AG04450 (cell line): ENCODE results near the gene METTL27. TPM values are rescaled to one million over a fixed set of nuclear protein-coding genes. Genes with fewer than 3 reads are reported as not detected.

Experiments used
- CTCF ChIA-PET: fragments of 300-600, 350-600 bp; formaldehyde crosslinking; extraction: SDS; loops from one replicate; lab custom pipeline; 2022; ENCODE audit warnings: antibody characterized with exemption, inconsistent platforms; lab: Charles Lee
- POLR2A ChIA-PET: fragments of 350-600 bp; formaldehyde crosslinking; extraction: SDS; loops from one replicate; lab custom pipeline; 2021; ENCODE audit warnings: antibody characterized with exemption, inconsistent platforms; lab: Yijun Ruan, JAX
- DNase-seq: peaks from one replicate; pipeline ENCODE4 v3.0.0-alpha.2; 2011; ENCODE audit warnings: low read depth, low spot score
- H3K27ac ChIP-seq: one replicate; pipeline ENCODE4 v1.5.1; 2012; ENCODE audit warnings: low read depth, low read length, control low read depth
- H3K27me3 ChIP-seq: one replicate; pipeline ENCODE4 v1.6.0; 2012; ENCODE audit warnings: low read length; ENCODE audit not compliant: control insufficient read depth, insufficient read depth
- H3K4me3 ChIP-seq: 2 replicates; pipeline ENCODE4 v1.5.1; 2011; ENCODE audit warnings: mild to moderate bottlenecking, low read depth, low read length, control low read depth
- H3K9me3 ChIP-seq: 2 replicates; pipeline ENCODE4 v1.5.1; 2012; ENCODE audit warnings: low read length; ENCODE audit not compliant: control insufficient read depth, insufficient read depth
- polyA plus RNA-seq: library from polyadenylated mRNA; depleted of rRNA; stranded (reverse); fragments of >200 nt; gene quantifications from 2 replicates; pipeline ENCODE4 v1.2.3, GENCODE V29; 2011
- TF ChIP-seq, protein P1 (sequence below): IDR thresholded peaks from 2 replicates; pipeline ENCODE4 v1.5.1; 2011; ENCODE audit warnings: low read depth, low read length, control low read depth, inconsistent platforms

Gene METTL27
- polyA plus RNA-seq, 1 experiment: 2.6 TPM

DNA sequence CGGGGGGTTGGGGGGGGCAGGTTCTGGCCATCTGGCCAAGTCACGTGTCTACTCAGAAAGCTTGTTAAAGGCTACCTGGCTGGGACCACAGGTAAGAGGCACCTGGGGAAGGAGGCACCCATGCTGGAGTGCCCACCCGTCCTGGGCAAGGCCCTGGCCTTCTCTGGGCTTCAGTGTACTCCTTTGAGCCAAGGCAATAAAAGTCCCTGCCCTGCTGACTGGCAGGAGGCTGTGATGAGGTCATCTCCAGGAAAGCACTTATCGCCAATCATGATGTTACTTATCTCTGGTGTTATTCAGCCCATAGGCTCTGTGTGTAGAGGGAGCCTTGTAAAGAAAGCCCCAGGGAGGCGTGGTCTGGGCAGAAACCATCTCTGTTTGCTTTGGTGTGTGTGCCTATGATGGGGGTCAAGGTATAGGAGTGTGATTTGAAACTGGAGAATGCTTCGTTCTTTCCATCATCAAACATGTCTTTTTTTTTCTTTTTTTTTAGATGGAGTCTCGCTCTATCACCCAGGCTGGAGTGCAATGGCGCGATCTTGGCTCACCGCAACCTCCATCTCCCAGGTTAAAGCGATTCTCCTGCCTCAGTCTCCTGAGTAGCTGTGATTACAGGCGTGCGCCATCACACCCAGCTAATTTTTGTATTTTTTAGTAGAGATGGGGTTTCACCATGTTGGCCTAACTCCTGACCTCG, 14.1 kb downstream of the METTL27 start:
- Histone ChIP-seq H3K27me3 (no peaks in the 10 kb centered on the region), H3K9me3 (no peaks in the 10 kb centered on the region; the same call in 1 of the 2 replicates), H3K4me3 (no peak overlapping the region), H3K27ac (no peak overlapping the region)
- DNase-seq: no peak
- TF ChIP-seq, protein P1, sequence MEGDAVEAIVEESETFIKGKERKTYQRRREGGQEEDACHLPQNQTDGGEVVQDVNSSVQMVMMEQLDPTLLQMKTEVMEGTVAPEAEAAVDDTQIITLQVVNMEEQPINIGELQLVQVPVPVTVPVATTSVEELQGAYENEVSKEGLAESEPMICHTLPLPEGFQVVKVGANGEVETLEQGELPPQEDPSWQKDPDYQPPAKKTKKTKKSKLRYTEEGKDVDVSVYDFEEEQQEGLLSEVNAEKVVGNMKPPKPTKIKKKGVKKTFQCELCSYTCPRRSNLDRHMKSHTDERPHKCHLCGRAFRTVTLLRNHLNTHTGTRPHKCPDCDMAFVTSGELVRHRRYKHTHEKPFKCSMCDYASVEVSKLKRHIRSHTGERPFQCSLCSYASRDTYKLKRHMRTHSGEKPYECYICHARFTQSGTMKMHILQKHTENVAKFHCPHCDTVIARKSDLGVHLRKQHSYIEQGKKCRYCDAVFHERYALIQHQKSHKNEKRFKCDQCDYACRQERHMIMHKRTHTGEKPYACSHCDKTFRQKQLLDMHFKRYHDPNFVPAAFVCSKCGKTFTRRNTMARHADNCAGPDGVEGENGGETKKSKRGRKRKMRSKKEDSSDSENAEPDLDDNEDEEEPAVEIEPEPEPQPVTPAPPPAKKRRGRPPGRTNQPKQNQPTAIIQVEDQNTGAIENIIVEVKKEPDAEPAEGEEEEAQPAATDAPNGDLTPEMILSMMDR: no peak
- POLR2A ChIA-PET: no interaction called here
- CTCF ChIA-PET: no interaction called here

DNA sequence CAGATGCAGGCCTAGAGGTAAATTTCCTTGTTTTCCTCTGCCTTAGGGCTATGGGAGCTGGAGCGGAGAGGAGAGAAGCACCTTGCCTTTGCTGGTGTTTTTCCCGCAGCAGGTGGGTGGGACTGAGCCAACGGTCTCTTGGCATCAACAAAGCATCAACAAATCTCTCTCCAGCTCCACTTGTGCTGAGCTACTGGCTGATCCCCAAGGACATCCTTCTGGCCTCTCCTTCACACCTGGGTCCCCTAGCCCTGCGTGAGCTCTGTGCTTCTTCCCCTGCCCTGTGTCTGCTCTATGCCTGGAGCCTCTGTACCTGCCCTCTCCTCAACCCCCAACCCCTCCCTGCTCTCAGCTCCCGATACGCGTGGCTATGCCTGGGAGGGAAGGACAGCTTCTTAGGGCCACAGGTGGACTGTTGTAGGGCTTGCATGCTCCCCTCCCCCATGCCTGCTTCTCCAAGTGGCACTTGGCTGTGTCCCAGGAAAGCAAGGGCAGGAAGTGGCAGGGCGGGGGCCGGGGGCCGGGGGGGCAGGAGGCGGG, 14.7 kb downstream of the METTL27 start:
- H3K27ac ChIP-seq: no peak overlapping the region

DNA sequence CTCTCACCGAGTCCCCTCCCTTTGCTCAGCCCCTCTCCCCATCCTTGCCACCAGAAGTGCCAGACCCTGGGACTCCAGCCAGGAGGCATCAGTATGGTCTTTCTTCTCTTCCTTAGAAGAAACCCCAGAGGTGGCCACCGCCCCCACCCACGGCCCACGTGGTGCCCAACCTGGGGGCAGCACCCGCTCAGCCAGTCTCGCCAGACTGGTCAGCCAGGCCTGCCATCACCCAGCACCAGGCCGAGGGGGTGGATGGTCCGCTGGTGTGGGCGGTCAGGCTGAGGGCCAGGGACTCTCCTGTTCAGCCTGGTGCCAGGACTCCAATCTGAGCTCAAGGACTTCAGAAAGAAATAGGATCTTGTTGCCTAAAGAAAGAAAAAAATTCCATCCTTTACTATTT, 17.3 kb downstream of the METTL27 start:
- H3K4me3 ChIP-seq: no peak overlapping the region
- CTCF ChIA-PET: no interaction called here
- no peaks in the 10 kb centered on the region for H3K27me3 ChIP-seq
- POLR2A ChIA-PET: interaction anchor here (1.3 kb wide), 1 partner anchor 87 kb away, joined by 3 read pairs; the partner anchor contains the start of gene ABHD11
- no peak overlapping the region for H3K27ac ChIP-seq
- no peak for DNase-seq
- H3K9me3 ChIP-seq: no peaks in the 10 kb centered on the region; the same call in 1 of the 2 replicates
- TF ChIP-seq, protein P1: no peak

More for the DNA sequence above, 14.7 kb downstream of the METTL27 start:
- no peak for DNase-seq
- no peak overlapping the region for H3K4me3 ChIP-seq
- H3K27me3 ChIP-seq: no peaks in the 10 kb centered on the region
- TF ChIP-seq, protein P1: no peak
- ChIA-PET POLR2A (no interaction called here), CTCF (interaction anchor here (1.1 kb wide), 1 partner anchor 199 kb away, joined by 3 read pairs; no protein-coding TSS in a partner anchor)
- no peaks in the 10 kb centered on the region; the same call in 1 of the 2 replicates for H3K9me3 ChIP-seq

DNA sequence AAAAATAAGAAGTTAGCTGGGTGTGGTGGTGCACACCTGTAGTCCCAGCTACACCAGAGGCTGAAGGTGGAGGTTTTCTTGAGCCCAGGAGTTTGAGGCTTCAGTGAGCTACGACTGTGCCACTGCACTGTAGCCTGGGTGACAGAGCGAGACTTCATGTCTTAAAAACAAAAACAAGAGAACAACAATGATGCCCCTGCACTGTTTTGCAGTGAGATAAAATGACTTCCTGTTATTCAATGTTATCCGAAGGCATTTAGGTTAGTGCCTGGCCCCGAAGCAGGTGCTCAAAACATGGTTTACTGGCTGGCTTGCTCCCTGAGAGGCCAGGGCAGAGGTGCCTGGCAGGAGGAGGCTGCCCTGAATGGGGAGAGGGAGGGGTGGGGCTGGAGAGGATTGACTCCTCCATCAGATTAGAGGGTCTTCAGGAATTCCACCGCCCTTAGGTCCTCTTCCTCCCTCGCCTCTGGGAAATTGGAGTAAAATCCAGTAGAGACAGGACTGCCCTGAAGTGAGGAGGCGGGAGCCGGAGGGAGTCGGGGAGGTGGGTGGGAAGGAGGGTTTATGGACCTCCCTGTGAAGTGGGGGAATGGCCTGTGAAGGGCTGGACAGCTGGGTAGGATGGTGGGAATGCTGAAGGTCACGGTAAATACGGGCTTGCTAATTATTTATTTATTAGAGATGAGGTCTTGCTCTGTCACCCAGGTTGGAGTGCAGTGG, 18.3 kb downstream of the METTL27 start:
- POLR2A ChIA-PET: no interaction called here
- TF ChIP-seq, protein P1: no peak
- no peak for DNase-seq
- Histone ChIP-seq H3K27ac (no peak overlapping the region), H3K27me3 (no peaks in the 10 kb centered on the region), H3K9me3 (no peaks in the 10 kb centered on the region; the same call in 1 of the 2 replicates), H3K4me3 (no peak overlapping the region)
- CTCF ChIA-PET: interaction anchor here (0.9 kb wide), 1 partner anchor 12 kb away, joined by 3 read pairs; no protein-coding TSS in a partner anchor
